MM.1S (cell line): ENCODE measurements around the gene ATP5ME.

ENCODE experiments used
- DNase-seq: peaks from one replicate; pipeline ENCODE4 v3.0.0-alpha.2; 2015
- H2AFZ ChIP-seq: fragments of 300-600 bp; sonication (generic); 2 replicates; pipeline ENCODE4 v1.6.0; 2016; ENCODE audit warnings: antibody characterized with exemption, low read length
- H3F3A ChIP-seq: fragments of 300-600 bp; sonication (generic); 2 replicates; pipeline ENCODE4 v1.6.1; 2016; ENCODE audit warnings: mild to moderate bottlenecking, antibody characterized with exemption, low read length, moderate library complexity, mixed read lengths; ENCODE audit not compliant: insufficient read depth
- H3K27ac ChIP-seq: fragments of 300-600 bp; sonication (generic); 2 replicates; pipeline ENCODE4 v1.5.1; 2016; ENCODE audit warnings: mild to moderate bottlenecking, low read length
- H3K27me3 ChIP-seq: fragments of 300-600 bp; sonication (generic); replicated peaks from 2 replicates; pipeline ENCODE4 v1.6.0; 2016; ENCODE audit warnings: low read length; ENCODE audit not compliant: insufficient read depth
- H3K36me3 ChIP-seq: fragments of 300-600 bp; sonication (generic); replicated peaks from 2 replicates; pipeline ENCODE4 v1.6.1; 2016; ENCODE audit warnings: mild to moderate bottlenecking, low read length, mixed read lengths; ENCODE audit not compliant: insufficient read depth
- H3K4me1 ChIP-seq: fragments of 300-600 bp; sonication (generic); 2 replicates; pipeline ENCODE4 v1.6.1; 2016; ENCODE audit warnings: low read length, mixed read lengths
- H3K4me2 ChIP-seq: fragments of 300-600 bp; sonication (generic); 2 replicates; pipeline ENCODE4 v1.6.0; 2016; ENCODE audit warnings: low read depth, low read length
- H3K4me3 ChIP-seq: fragments of 300-600 bp; sonication (generic); 2 replicates; pipeline ENCODE4 v1.5.1; 2016; ENCODE audit warnings: low read length, mixed read lengths
- H3K79me2 ChIP-seq: fragments of 300-600 bp; sonication (generic); 2 replicates; pipeline ENCODE4 v1.6.1; 2016; ENCODE audit warnings: mixed run types, low read length, mixed read lengths
- H3K9ac ChIP-seq: fragments of 300-600 bp; sonication (generic); 2 replicates; pipeline ENCODE4 v1.6.1; 2016; ENCODE audit warnings: low read length, mixed read lengths
- H3K9me2 ChIP-seq: fragments of 300-600 bp; sonication (generic); replicated peaks from 2 replicates; pipeline ENCODE4 v1.6.1; 2016; ENCODE audit warnings: mild to moderate bottlenecking, low read length, mixed read lengths; ENCODE audit not compliant: insufficient read depth
- H3K9me3 ChIP-seq: fragments of 300-600 bp; sonication (generic); replicated peaks from 2 replicates; pipeline ENCODE4 v1.6.1; 2016; ENCODE audit warnings: mild to moderate bottlenecking, low read length, mixed read lengths; ENCODE audit not compliant: insufficient read depth
- H4K20me1 ChIP-seq: fragments of 300-600 bp; sonication (generic); 2 replicates; pipeline ENCODE4 v1.6.1; 2016; ENCODE audit warnings: mild to moderate bottlenecking, low read length, moderate library complexity, mixed read lengths; ENCODE audit not compliant: insufficient read depth
- EZH2 ChIP-seq: fragments of 300-600 bp; sonication (generic); optimal IDR thresholded peaks from 2 replicates; pipeline ENCODE3; 2017; ENCODE audit warnings: low read depth, mild to moderate bottlenecking, antibody characterized with exemption, low read length, mixed read lengths
- EZH2phosphoT487 ChIP-seq: fragments of 300-600 bp; sonication (generic); IDR thresholded peaks from 2 replicates; pipeline ENCODE4 v1.6.1; 2018; ENCODE audit warnings: antibody characterized with exemption, low read length
- TF ChIP-seq, protein P1 (sequence below): fragments of 300-600 bp; sonication (generic); IDR thresholded peaks from 2 replicates; pipeline ENCODE4 v1.5.1; 2016; ENCODE audit warnings: antibody characterized with exemption, low read length, mixed read lengths

ATP5ME gene

DNA sequence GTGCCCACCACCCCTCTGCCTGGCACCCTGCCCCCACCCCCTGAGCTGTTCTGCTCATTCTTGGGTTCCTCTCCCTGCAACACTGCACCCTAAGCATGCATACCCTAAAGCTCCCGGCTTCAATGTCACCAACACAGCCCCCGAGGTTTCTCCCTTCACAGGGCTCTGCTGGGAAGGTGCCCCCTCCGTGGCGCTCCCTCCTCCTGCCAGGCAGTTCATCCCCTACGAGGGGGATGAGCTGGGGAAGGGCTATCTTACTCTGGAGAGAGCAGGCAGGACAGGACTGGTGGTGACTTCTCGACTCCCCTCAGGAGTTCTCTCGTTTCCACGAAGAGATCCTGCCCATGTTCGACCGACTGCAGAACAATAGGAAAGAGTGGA is 6.5 kb downstream of the ATP5ME start:
- no peaks in the 10 kb centered on the region for H3K27me3 ChIP-seq
- H3K4me2 ChIP-seq = no peak overlapping the region
- H3K9me3 ChIP-seq = no peaks in the 10 kb centered on the region
- no peaks in the 10 kb centered on the region for H3K36me3 ChIP-seq
- H4K20me1 ChIP-seq = no peaks in the 10 kb centered on the region
- no peaks in the 10 kb centered on the region for H3K4me1 ChIP-seq
- no peak overlapping the region for H3K9ac ChIP-seq
- H3K79me2 ChIP-seq = no peaks in the 10 kb centered on the region
- no peaks in the 10 kb centered on the region for H3F3A ChIP-seq
- TF ChIP-seq, protein P1, sequence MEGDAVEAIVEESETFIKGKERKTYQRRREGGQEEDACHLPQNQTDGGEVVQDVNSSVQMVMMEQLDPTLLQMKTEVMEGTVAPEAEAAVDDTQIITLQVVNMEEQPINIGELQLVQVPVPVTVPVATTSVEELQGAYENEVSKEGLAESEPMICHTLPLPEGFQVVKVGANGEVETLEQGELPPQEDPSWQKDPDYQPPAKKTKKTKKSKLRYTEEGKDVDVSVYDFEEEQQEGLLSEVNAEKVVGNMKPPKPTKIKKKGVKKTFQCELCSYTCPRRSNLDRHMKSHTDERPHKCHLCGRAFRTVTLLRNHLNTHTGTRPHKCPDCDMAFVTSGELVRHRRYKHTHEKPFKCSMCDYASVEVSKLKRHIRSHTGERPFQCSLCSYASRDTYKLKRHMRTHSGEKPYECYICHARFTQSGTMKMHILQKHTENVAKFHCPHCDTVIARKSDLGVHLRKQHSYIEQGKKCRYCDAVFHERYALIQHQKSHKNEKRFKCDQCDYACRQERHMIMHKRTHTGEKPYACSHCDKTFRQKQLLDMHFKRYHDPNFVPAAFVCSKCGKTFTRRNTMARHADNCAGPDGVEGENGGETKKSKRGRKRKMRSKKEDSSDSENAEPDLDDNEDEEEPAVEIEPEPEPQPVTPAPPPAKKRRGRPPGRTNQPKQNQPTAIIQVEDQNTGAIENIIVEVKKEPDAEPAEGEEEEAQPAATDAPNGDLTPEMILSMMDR = no peak
- no peak for TF ChIP-seq EZH2phosphoT487
- TF ChIP-seq EZH2 = no peak
- H3K4me3 ChIP-seq = no peak overlapping the region
- DNase-seq = no peak
- H3K9me2 ChIP-seq = no peaks in the 10 kb centered on the region
- H3K27ac ChIP-seq = no peak overlapping the region
- no peak overlapping the region for H2AFZ ChIP-seq

DNA sequence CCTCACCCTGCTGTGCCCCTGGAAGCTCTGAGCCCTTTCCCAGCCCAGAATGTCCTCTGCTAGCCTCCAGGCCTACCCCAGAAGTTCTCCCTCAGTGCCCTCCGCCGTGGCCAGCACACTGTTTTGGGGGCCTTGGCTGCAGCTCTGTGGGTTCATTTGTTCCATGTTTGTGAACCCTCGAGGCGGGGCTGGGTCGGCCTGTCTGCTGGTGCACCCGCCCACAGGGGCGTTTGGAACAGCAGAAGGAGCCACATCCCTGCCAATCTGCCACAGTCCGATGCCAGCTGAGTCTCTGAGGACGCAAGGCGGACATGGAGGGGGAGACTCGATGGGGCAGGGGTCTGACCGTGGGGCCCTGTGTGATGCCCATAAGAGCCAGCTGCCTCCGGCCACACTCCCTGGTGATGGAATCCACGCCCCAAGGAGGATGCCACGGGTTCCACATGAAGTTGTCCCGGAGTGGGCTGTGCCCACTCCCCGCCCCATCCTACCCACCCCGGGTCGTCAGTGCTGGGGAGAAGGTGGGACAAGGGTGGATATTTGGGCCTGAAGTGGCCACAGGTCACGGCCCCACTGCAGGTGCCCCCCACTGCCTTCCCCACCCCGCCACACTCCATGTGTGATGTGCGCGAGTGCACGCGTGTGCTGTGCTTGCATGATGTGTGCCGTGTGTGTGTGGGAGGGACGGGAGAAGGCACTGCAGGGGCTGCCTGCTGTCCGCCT is 7.1 kb downstream of the ATP5ME start:
- DNase-seq = no peak
- Histone ChIP-seq H2AFZ (no peak overlapping the region), H3K27me3 (no peaks in the 10 kb centered on the region), H3K9ac (no peak overlapping the region), H4K20me1 (no peaks in the 10 kb centered on the region), H3K79me2 (no peaks in the 10 kb centered on the region), H3K4me1 (no peaks in the 10 kb centered on the region), H3K9me3 (no peaks in the 10 kb centered on the region), H3K4me3 (no peak overlapping the region), H3F3A (no peaks in the 10 kb centered on the region), H3K27ac (no peak overlapping the region), H3K9me2 (no peaks in the 10 kb centered on the region), H3K4me2 (no peak overlapping the region), H3K36me3 (no peaks in the 10 kb centered on the region)
- TF ChIP-seq EZH2phosphoT487 (no peak), EZH2 (no peak)
- TF ChIP-seq, protein P1 = no peak

GRCh38 chr4:666436-666810 is 7.7 kb downstream of the ATP5ME start:
- H3F3A ChIP-seq = no peaks in the 10 kb centered on the region
- H3K4me2 ChIP-seq = no peak overlapping the region
- H3K9ac ChIP-seq = no peak overlapping the region
- H3K4me3 ChIP-seq = no peak overlapping the region
- no peak overlapping the region for H3K27ac ChIP-seq
- no peaks in the 10 kb centered on the region for H4K20me1 ChIP-seq
- no peaks in the 10 kb centered on the region for H3K4me1 ChIP-seq
- no peak overlapping the region for H2AFZ ChIP-seq
- H3K9me3 ChIP-seq = no peaks in the 10 kb centered on the region
- no peaks in the 10 kb centered on the region for H3K27me3 ChIP-seq
- DNase-seq = no peak
- H3K79me2 ChIP-seq = no peaks in the 10 kb centered on the region
- H3K9me2 ChIP-seq = no peaks in the 10 kb centered on the region
- no peaks in the 10 kb centered on the region for H3K36me3 ChIP-seq
- TF ChIP-seq EZH2 (no peak), EZH2phosphoT487 (no peak)
- TF ChIP-seq, protein P1 = no peak
